SK-N-SH treated with all-trans-retinoic acid at 6 μM for 48 hours (cell line): ENCODE results near the gene DDX1.

ENCODE experiments used
- ATAC-seq: fragments of 200-7000 bp; cut with Tn5 transposase; 3 replicates; pipeline ENCODE4 v1.9.1; 2020; ENCODE audit warnings: mild to moderate bottlenecking, moderate library complexity
- CSDC2 ChIP-seq: fragments of 250-450 bp; sonication (Bioruptor Pico); IDR thresholded peaks from 2 replicates; pipeline ENCODE4 v1.5.0; 2020; ENCODE audit warnings: mild to moderate bottlenecking, moderate library complexity
- GLIS3 ChIP-seq: fragments of 250-450 bp; sonication (Bioruptor Pico); IDR thresholded peaks from 2 replicates; pipeline ENCODE4 v1.5.0; 2020; ENCODE audit warnings: mild to moderate bottlenecking, moderate library complexity
- ISL1 ChIP-seq: fragments of 250-450 bp; sonication (Bioruptor Pico); IDR thresholded peaks from 2 replicates; pipeline ENCODE4 v2.1.2; 2022; ENCODE audit warnings: mild to moderate bottlenecking, moderate library complexity
- OSR1 ChIP-seq: fragments of 250-450 bp; sonication (Bioruptor Pico); IDR thresholded peaks from 2 replicates; pipeline ENCODE4 v1.8.0; 2022; ENCODE audit warnings: moderate library complexity, mild to moderate bottlenecking, inconsistent platforms
- PPARA ChIP-seq: fragments of 250-450 bp; sonication (Bioruptor Pico); IDR thresholded peaks from 2 replicates; pipeline ENCODE4 v1.5.0; 2020; ENCODE audit warnings: mild to moderate bottlenecking, borderline replicate concordance
- TCF4 ChIP-seq: fragments of 250-450 bp; sonication (Bioruptor Pico); IDR thresholded peaks from 2 replicates; pipeline ENCODE4 v1.8.0; 2021; ENCODE audit warnings: mild to moderate bottlenecking, moderate library complexity, borderline replicate concordance
- TOX ChIP-seq: fragments of 250-450 bp; sonication (Bioruptor Pico); IDR thresholded peaks from 2 replicates; pipeline ENCODE4 v1.8.0; 2021; ENCODE audit warnings: mild to moderate bottlenecking, moderate library complexity, borderline replicate concordance
- ZFP3 ChIP-seq: fragments of 250-450 bp; sonication (Bioruptor Pico); IDR thresholded peaks from 2 replicates; pipeline ENCODE4 v1.5.0; 2020; ENCODE audit warnings: mild to moderate bottlenecking, moderate library complexity
- ZFP30 ChIP-seq: fragments of 450-650 bp; formaldehyde crosslinking; IDR thresholded peaks from 2 replicates; pipeline ENCODE4 v1.5.0; 2022; ENCODE audit warnings: mild to moderate bottlenecking, moderate library complexity
- ZNF565 ChIP-seq: fragments of 450-650 bp; formaldehyde crosslinking; conservative IDR thresholded peaks from 2 replicates; pipeline ENCODE4 v1.5.0; 2020; ENCODE audit warnings: low read depth, mild to moderate bottlenecking, moderate library complexity
- ZNF70 ChIP-seq: fragments of 450-650 bp; formaldehyde crosslinking; IDR thresholded peaks from 2 replicates; pipeline ENCODE4 v1.5.0; 2020; ENCODE audit warnings: mild to moderate bottlenecking, moderate library complexity
- ZNF8 ChIP-seq: fragments of 450-650 bp; formaldehyde crosslinking; IDR thresholded peaks from 2 replicates; pipeline ENCODE4 v1.5.0; 2020; ENCODE audit warnings: mild to moderate bottlenecking, moderate library complexity
- TF ChIP-seq, protein P1 (sequence below): fragments of 250-450 bp; sonication (Bioruptor Pico); IDR thresholded peaks from 2 replicates; pipeline ENCODE4 v1.5.0; 2020; ENCODE audit warnings: mild to moderate bottlenecking, moderate library complexity
- TF ChIP-seq, protein P2 (sequence below): fragments of 250-450 bp; sonication (Bioruptor Pico); IDR thresholded peaks from 2 replicates; pipeline ENCODE4 v1.5.1; 2021; ENCODE audit warnings: mild to moderate bottlenecking, moderate library complexity
- TF ChIP-seq, protein P3 (sequence below): fragments of 250-450 bp; sonication (Bioruptor Pico); IDR thresholded peaks from 2 replicates; pipeline ENCODE4 v1.5.1; 2020; ENCODE audit warnings: low read depth, mild to moderate bottlenecking, moderate library complexity
- TF ChIP-seq, protein P4 (sequence below): fragments of 250-450 bp; sonication (Bioruptor Pico); IDR thresholded peaks from 2 replicates; pipeline ENCODE4 v1.8.0; 2020; ENCODE audit warnings: mild to moderate bottlenecking, moderate library complexity, borderline replicate concordance
- TF ChIP-seq, protein P5 (sequence below): fragments of 250-450 bp; sonication (Bioruptor Pico); IDR thresholded peaks from 2 replicates; pipeline ENCODE4 v1.8.0; 2021; ENCODE audit warnings: low read depth, mild to moderate bottlenecking, moderate library complexity, borderline replicate concordance

The DDX1 gene

DNA sequence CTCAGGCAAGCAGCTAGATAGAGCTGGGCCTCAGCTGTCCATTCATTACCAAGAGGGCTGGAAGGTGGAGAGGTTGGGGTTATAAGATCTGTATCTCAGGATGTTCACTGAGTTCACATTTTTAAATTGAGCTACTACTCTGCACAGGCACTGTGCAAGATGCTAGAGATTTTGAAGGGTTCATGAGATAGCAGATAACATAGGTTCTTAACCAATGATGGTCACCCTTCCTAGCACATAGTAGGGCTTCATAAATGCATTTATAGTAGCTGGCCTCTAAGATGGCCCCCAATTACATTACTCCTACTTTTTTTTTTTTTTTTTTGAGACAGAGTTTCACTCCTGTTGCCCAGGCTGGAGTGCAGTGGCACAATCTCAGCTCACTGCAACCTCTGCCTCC is 79.7 kb downstream of the DDX1 start (continued):
- TF ChIP-seq, protein P1, sequence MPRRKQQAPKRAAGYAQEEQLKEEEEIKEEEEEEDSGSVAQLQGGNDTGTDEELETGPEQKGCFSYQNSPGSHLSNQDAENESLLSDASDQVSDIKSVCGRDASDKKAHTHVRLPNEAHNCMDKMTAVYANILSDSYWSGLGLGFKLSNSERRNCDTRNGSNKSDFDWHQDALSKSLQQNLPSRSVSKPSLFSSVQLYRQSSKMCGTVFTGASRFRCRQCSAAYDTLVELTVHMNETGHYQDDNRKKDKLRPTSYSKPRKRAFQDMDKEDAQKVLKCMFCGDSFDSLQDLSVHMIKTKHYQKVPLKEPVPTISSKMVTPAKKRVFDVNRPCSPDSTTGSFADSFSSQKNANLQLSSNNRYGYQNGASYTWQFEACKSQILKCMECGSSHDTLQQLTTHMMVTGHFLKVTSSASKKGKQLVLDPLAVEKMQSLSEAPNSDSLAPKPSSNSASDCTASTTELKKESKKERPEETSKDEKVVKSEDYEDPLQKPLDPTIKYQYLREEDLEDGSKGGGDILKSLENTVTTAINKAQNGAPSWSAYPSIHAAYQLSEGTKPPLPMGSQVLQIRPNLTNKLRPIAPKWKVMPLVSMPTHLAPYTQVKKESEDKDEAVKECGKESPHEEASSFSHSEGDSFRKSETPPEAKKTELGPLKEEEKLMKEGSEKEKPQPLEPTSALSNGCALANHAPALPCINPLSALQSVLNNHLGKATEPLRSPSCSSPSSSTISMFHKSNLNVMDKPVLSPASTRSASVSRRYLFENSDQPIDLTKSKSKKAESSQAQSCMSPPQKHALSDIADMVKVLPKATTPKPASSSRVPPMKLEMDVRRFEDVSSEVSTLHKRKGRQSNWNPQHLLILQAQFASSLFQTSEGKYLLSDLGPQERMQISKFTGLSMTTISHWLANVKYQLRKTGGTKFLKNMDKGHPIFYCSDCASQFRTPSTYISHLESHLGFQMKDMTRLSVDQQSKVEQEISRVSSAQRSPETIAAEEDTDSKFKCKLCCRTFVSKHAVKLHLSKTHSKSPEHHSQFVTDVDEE (CRISPR knock-in tag), result no peak
- TF ChIP-seq TOX (CRISPR knock-in tag), result no peak
- TF ChIP-seq ZNF70 (CRISPR knock-in tag), result no peak
- TF ChIP-seq, protein P2, sequence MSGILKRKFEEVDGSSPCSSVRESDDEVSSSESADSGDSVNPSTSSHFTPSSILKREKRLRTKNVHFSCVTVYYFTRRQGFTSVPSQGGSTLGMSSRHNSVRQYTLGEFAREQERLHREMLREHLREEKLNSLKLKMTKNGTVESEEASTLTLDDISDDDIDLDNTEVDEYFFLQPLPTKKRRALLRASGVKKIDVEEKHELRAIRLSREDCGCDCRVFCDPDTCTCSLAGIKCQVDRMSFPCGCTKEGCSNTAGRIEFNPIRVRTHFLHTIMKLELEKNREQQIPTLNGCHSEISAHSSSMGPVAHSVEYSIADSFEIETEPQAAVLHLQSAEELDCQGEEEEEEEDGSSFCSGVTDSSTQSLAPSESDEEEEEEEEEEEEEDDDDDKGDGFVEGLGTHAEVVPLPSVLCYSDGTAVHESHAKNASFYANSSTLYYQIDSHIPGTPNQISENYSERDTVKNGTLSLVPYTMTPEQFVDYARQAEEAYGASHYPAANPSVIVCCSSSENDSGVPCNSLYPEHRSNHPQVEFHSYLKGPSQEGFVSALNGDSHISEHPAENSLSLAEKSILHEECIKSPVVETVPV, result no peak
- TF ChIP-seq, protein P3, sequence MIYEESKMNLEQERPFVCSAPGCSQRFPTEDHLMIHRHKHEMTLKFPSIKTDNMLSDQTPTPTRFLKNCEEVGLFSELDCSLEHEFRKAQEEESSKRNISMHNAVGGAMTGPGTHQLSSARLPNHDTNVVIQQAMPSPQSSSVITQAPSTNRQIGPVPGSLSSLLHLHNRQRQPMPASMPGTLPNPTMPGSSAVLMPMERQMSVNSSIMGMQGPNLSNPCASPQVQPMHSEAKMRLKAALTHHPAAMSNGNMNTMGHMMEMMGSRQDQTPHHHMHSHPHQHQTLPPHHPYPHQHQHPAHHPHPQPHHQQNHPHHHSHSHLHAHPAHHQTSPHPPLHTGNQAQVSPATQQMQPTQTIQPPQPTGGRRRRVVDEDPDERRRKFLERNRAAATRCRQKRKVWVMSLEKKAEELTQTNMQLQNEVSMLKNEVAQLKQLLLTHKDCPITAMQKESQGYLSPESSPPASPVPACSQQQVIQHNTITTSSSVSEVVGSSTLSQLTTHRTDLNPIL (CRISPR knock-in tag), result no peak

DNA sequence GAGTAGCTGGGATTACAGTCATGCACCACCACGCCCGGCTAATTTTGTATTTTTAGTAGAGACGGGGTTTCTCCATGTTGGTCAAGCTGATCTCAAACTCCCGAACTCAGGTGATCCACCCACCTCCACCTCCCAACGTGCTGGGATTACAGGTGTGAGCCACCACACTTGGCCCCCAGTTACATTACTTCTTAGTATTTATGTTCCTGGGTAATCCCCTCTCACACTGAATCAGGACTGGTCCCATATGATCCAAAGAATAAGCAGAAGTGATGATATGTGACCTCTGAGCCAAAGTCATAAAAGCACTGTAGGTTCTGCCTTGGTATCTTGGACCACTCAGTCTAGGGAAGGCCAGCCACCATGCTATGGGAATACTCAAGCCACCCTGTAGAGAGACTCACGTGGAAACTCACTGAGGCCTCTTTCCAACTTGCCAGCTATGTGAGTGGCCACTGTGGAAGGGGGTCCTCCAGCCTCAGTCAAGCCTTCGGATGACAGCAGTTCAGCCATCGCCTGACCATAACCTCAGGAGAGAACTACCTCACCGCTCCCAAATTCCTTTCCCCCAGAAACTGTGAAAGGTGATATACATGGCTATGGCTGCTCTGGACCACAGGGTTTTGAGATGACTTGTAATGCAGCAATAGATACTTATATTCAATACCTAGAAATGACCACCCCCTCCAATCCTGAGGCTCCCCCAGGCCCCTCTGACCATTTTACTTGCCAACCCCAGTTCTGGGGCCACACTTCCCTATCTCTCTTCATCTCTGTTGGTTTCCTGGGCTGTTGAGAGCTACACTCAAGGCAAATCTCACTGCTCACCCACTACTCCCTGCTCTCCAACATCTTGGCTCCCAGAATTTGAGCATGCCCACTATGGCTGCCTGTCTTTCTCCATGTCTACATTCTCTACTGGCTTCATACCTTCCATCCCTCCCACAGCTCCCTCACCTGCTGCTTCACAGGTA is 80.5 kb downstream of the DDX1 start:
- ATAC-seq, result no peak
- TF ChIP-seq CSDC2 (CRISPR knock-in tag) (no peak), TCF4 (CRISPR knock-in tag) (no peak), PPARA (CRISPR knock-in tag) (no peak), ZFP30 (CRISPR knock-in tag) (no peak), ZNF70 (CRISPR knock-in tag) (no peak), TOX (CRISPR knock-in tag) (no peak), OSR1 (CRISPR knock-in tag) (no peak), ZFP3 (no peak)
- TF ChIP-seq, protein P3 (CRISPR knock-in tag), result no peak
- TF ChIP-seq, protein P4, sequence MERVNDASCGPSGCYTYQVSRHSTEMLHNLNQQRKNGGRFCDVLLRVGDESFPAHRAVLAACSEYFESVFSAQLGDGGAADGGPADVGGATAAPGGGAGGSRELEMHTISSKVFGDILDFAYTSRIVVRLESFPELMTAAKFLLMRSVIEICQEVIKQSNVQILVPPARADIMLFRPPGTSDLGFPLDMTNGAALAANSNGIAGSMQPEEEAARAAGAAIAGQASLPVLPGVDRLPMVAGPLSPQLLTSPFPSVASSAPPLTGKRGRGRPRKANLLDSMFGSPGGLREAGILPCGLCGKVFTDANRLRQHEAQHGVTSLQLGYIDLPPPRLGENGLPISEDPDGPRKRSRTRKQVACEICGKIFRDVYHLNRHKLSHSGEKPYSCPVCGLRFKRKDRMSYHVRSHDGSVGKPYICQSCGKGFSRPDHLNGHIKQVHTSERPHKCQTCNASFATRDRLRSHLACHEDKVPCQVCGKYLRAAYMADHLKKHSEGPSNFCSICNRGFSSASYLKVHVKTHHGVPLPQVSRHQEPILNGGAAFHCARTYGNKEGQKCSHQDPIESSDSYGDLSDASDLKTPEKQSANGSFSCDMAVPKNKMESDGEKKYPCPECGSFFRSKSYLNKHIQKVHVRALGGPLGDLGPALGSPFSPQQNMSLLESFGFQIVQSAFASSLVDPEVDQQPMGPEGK, result no peak
- TF ChIP-seq, protein P2, result no peak
- TF ChIP-seq, all 23 proteins: peak for 0

DNA sequence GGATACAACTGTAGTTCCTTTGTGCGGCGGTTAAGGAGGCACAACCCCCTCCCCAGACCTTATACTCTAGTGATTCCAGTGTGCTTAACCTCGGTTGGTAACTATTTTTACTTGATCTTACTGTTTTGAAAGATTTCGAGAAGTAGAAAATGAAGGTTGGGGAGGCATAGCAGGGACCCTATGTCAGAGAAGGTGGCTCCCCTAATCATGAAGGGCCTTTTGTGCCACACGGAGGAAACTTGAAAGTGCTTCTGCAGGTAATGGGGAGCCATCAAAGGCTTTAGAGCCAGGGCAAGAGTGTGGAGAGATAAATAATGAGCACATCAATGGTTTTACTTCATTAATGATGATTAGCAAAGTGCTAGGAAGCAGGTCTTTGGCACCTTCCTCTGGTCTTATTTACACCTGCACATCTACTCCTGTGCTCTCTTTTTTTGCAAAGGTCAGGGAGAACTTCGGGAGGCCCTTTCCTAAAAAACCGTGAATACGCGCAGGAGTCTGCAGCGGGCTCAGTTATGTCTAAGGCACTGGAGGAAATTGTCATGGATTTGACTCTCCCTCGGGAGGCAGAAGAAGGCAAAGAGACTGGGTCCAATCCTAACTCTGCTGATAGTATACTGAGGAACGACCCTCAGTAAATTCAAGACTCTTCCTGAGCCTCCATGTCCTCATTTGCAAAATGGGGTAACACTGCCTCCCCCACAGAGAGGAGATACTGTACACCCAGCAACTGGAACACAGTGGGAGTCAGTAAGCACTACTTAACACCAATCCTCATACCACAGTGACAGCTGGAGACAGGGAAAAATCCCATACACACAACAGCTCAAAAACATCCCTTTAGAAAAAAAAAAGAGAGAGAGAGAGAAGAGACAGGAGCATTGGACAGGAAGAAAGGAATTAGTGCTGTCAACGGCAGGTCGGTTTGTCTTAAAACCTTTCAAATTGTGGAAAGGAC is 81.6 kb downstream of the DDX1 start:
- no peak for ATAC-seq
- TF ChIP-seq TOX (CRISPR knock-in tag), result no peak
- TF ChIP-seq, protein P4, result no peak
- TF ChIP-seq, protein P5, sequence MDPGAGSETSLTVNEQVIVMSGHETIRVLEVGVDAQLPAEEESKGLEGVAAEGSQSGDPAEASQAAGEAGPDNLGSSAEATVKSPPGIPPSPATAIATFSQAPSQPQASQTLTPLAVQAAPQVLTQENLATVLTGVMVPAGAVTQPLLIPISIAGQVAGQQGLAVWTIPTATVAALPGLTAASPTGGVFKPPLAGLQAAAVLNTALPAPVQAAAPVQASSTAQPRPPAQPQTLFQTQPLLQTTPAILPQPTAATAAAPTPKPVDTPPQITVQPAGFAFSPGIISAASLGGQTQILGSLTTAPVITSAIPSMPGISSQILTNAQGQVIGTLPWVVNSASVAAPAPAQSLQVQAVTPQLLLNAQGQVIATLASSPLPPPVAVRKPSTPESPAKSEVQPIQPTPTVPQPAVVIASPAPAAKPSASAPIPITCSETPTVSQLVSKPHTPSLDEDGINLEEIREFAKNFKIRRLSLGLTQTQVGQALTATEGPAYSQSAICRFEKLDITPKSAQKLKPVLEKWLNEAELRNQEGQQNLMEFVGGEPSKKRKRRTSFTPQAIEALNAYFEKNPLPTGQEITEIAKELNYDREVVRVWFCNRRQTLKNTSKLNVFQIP (CRISPR knock-in tag), result no peak
- TF ChIP-seq, protein P3 (CRISPR knock-in tag), result no peak
- TF ChIP-seq ZNF565 (CRISPR knock-in tag), result no peak
- TF ChIP-seq GLIS3 (CRISPR knock-in tag), result no peak
- no peak for TF ChIP-seq ZNF70 (CRISPR knock-in tag)
- TF ChIP-seq ISL1 (CRISPR knock-in tag), result no peak
- no peak for TF ChIP-seq ZNF8 (CRISPR knock-in tag)
